Activated naive CD4-positive, alpha-beta T cell treated with Interleukin-2 at 50 U/mL for 16 hours (primary cell): ENCODE measurements around the gene IFIT1.
A peak's percentile ranks its signal among the peaks of the same experiment; 100 is the strongest.
"Not testable (repeated sequence)": the region's sequence is repeated elsewhere in the genome, so short reads cannot be mapped to it uniquely, and the experiment has no call there.

Experiments used
- DNase-seq: peaks from one replicate; pipeline ENCODE4 v3.0.0-alpha.2; 2020

The IFIT1 gene

GRCh38 chr10:89391907-89392756 is at the start of gene IFIT1:
IFIT1 (plus strand) TSS chr10:89392623; CDS start chr10:89392713, 90 bp downstream.
- DNase-seq = peak; percentile 25

GRCh38 chr10:89343089-89343767 is 49.2 kb upstream of the IFIT1 start:
- no peak for DNase-seq

GRCh38 chr10:89344156-89344555 is 48.3 kb upstream of the IFIT1 start:
- no peak for DNase-seq

- DNase-seq = no peak
Observed at GRCh38 chr10:89345367-89346000, 46.9 kb upstream of the IFIT1 start.

- DNase-seq = no peak
Observed at GRCh38 chr10:89346405-89347254, 45.8 kb upstream of the IFIT1 start.

- DNase-seq = no peak
Observed at GRCh38 chr10:89347701-89348457, 44.5 kb upstream of the IFIT1 start.

- DNase-seq = no peak
Observed at GRCh38 chr10:89348481-89348880, 43.9 kb upstream of the IFIT1 start.

GRCh38 chr10:89348975-89349374 is 43.4 kb upstream of the IFIT1 start:
- no peak for DNase-seq

- not testable (repeated sequence) for DNase-seq
Observed at GRCh38 chr10:89350631-89351315, 41.6 kb upstream of the IFIT1 start.

- no peak for DNase-seq
Observed at GRCh38 chr10:89351412-89351779, 41.0 kb upstream of the IFIT1 start.

GRCh38 chr10:89351780-89352597 is 40.4 kb upstream of the IFIT1 start:
- no peak for DNase-seq

- DNase-seq = no peak
Observed at GRCh38 chr10:89352802-89353201, 39.6 kb upstream of the IFIT1 start.

- DNase-seq = no peak
Observed at GRCh38 chr10:89355394-89355931, 37.0 kb upstream of the IFIT1 start.

- no peak for DNase-seq
Observed at GRCh38 chr10:89357096-89357495, 35.3 kb upstream of the IFIT1 start.

GRCh38 chr10:89357975-89358374 is 34.4 kb upstream of the IFIT1 start:
- no peak for DNase-seq

- no peak for DNase-seq
Observed at GRCh38 chr10:89360157-89360556, 32.3 kb upstream of the IFIT1 start.

- DNase-seq = no peak
Observed at GRCh38 chr10:89362929-89363328, 29.5 kb upstream of the IFIT1 start.

GRCh38 chr10:89363729-89364442 is 28.5 kb upstream of the IFIT1 start:
- no peak for DNase-seq

GRCh38 chr10:89364531-89364930 is 27.9 kb upstream of the IFIT1 start:
- no peak for DNase-seq

- no peak for DNase-seq
Observed at GRCh38 chr10:89367529-89367928, 24.9 kb upstream of the IFIT1 start.
